GM12878 (cell line): Measurements from ENCODE around the gene TPCN2. TPM values are rescaled to one million over a fixed set of nuclear protein-coding genes. Genes with fewer than 3 reads are reported as not detected.

Experiments used
- ATAC-seq: fragments of 200-7000 bp; cut with Tn5 transposase; 3 replicates; pipeline ENCODE4 v1.9.1; 2020; ENCODE audit warnings: mild to moderate bottlenecking, moderate library complexity
- BruUV-seq: library from RNA; stranded (reverse); fragments of 400-500 nt; replicated peaks from 2 replicates; lab custom pipeline; 2021; lab: Mats Ljungman, UMichigan
- CTCF ChIA-PET: fragments of 300-600 bp; sonication (Branson Sonifier 250); formaldehyde crosslinking; extraction: SDS; loops from one replicate; lab custom pipeline; 2021; ENCODE audit warnings: inconsistent platforms; lab: Yijun Ruan, JAX
- POLR2A ChIA-PET: fragments of 350-600 bp; formaldehyde crosslinking; extraction: SDS; loops from one replicate; lab custom pipeline; 2021; ENCODE audit warnings: inconsistent platforms; lab: Charles Lee
- RAD21 ChIA-PET: fragments of 300-600 bp; sonication (Branson Sonifier 250); formaldehyde crosslinking; loops from one replicate; lab custom pipeline; 2023; ENCODE audit warnings: antibody characterized with exemption; ENCODE audit not compliant: unreplicated experiment; lab: Charles Lee
- SMC1A ChIA-PET: fragments of 300-600 bp; sonication (Branson Sonifier 250); formaldehyde crosslinking; loops from one replicate; lab custom pipeline; 2023; ENCODE audit not compliant: unreplicated experiment, uncharacterized antibody; lab: Charles Lee
- DNase-seq: peaks from one replicate; pipeline ENCODE4 v3.0.0-alpha.2; 2011; ENCODE audit warnings: low read depth, low spot score
- FAIRE-seq: peaks from 3 replicates; lab custom pipeline; 2011; peaks lifted over from hg19 to GRCh38; lab: Jason Lieb, UNC
- H2AFZ ChIP-seq: 2 replicates; pipeline ENCODE4 v1.6.0; 2011; ENCODE audit warnings: low read depth, low read length, control low read depth; ENCODE audit not compliant: control insufficient read depth
- H3K27ac ChIP-seq: 2 replicates; pipeline ENCODE4 v1.5.1; 2011; ENCODE audit warnings: control low read depth; ENCODE audit not compliant: control insufficient read depth, insufficient read depth
- H3K27me3 ChIP-seq, 2 experiments: replicated peaks in 1 of 2; 2 replicates each; pipeline versions ENCODE4 v1.6.0 to v1.6.1; 2011; ENCODE audit warnings: low read length in 1 of 2; ENCODE audit not compliant: control insufficient read depth in 2 of 2, insufficient read depth in 2 of 2
- H3K36me3 ChIP-seq, 2 experiments: 2 replicates each; pipeline ENCODE4 v1.5.1; 2011; ENCODE audit warnings: low read length in 1 of 2; ENCODE audit not compliant: control insufficient read depth in 2 of 2, insufficient read depth in 2 of 2
- H3K4me1 ChIP-seq: 2 replicates; pipeline ENCODE4 v1.6.1; 2011; ENCODE audit warnings: mild to moderate bottlenecking, low read length, moderate library complexity, mixed read lengths; ENCODE audit not compliant: control insufficient read depth, insufficient read depth
- H3K4me2 ChIP-seq: 2 replicates; pipeline ENCODE4 v1.6.0; 2011; ENCODE audit warnings: control low read depth; ENCODE audit not compliant: control insufficient read depth, insufficient read depth
- H3K4me3 ChIP-seq: fragments of 200-600 bp; sonication (generic); 2 replicates; pipeline ENCODE4 v1.5.1; 2016
- H3K79me2 ChIP-seq: 2 replicates; pipeline ENCODE4 v1.6.0; 2011; ENCODE audit warnings: low read length; ENCODE audit not compliant: control insufficient read depth, insufficient read depth
- H3K9ac ChIP-seq: 2 replicates; pipeline ENCODE4 v1.8.0; 2011; ENCODE audit warnings: low read length, control low read depth, mixed read lengths; ENCODE audit not compliant: control insufficient read depth, insufficient read depth
- H3K9me3 ChIP-seq: replicated peaks from 3 replicates; pipeline ENCODE4 v1.5.1; 2011; ENCODE audit warnings: mild to moderate bottlenecking, low read length; ENCODE audit not compliant: control insufficient read depth, insufficient read depth
- H4K20me1 ChIP-seq: 2 replicates; pipeline ENCODE4 v1.6.0; 2011; ENCODE audit not compliant: control insufficient read depth, insufficient read depth
- CHD2 ChIP-seq: IDR thresholded peaks from 2 replicates; pipeline ENCODE4 v1.6.1; 2011; ENCODE audit warnings: low read depth, low read length, improper control_type of control experiment, borderline replicate concordance
- RUNX3 ChIP-seq: IDR thresholded peaks from 2 replicates; pipeline ENCODE4 v1.6.1; 2012; ENCODE audit warnings: low read length, inconsistent platforms
- SPI1 ChIP-seq: IDR thresholded peaks from 2 replicates; pipeline ENCODE4 v1.6.1; 2011; ENCODE audit warnings: low read depth, mild to moderate bottlenecking, low read length, moderate library complexity, borderline replicate concordance; ENCODE audit not compliant: insufficient read depth
- SREBF1 ChIP-seq: IDR thresholded peaks from 2 replicates; pipeline ENCODE4 v1.6.1; 2012; ENCODE audit warnings: mild to moderate bottlenecking, low read length
- SUZ12 ChIP-seq: fragments of 200-600 bp; sonication (generic); IDR thresholded peaks from one replicate; pipeline ENCODE4 v1.6.1; 2018; ENCODE audit warnings: antibody characterized with exemption, mild to moderate bottlenecking; ENCODE audit not compliant: unreplicated experiment
- WGBS: methylation state at CpG from one replicate; pipeline ENCODE4 v1.1.6; 2016; ENCODE audit warnings: low lambda C conversion rate; ENCODE audit not compliant: insufficient replicate concordance, insufficient coverage; ENCODE audit errors: missing lambda C conversion rate; 5-methylcytosine and 5-hydroxymethylcytosine counted together
- in situ Hi-C: fragments of 300-500 bp; cut with MboI; formaldehyde crosslinking; loops from 9 replicates; pipeline ENCODE4 v1.14.3; 2018; ENCODE audit warnings: mixed read lengths
- intact Hi-C: fragments of 100-400 bp; cut with micrococcal nuclease; formaldehyde crosslinking; loops from one replicate; pipeline ENCODE4 v1.14.2; 2022; ENCODE audit not compliant: unreplicated experiment
- polyA plus RNA-seq, 11 experiments: library from polyadenylated mRNA; depleted of rRNA in 4 of 11; unstranded in 6 of 11; stranded (reverse) in 5 of 11; fragments of >200 nt; fragmentation: Nextera tagmentation in 4 of 11; fragmentation: Illumina TruSeq in 1 of 11; extraction: Ambion mirVana in 4 of 11; extraction: Trizol in 1 of 11; gene quantifications; 1 replicate in 1 of 11; 2 replicates in 10 of 11; pipeline versions ENCODE4 v1.2.1 to v1.2.3, GENCODE V29; 2011 to 2016; ENCODE audit warnings: inconsistent platforms in 2 of 11, missing spikeins in 2 of 11, low read depth in 1 of 11
- total RNA-seq, 4 experiments: library from RNA; depleted of rRNA in 3 of 4; stranded (reverse); fragments of >200 nt in 3 of 4; fragmentation: Illumina TruSeq in 1 of 4; extraction: Trizol in 1 of 4; gene quantifications; 2 replicates each; pipeline versions ENCODE4 v1.2.1 to v1.2.3, GENCODE V29; 2013 to 2021

The TPCN2 gene
- total and polyA plus RNA-seq, 10 of the 15 experiments (the other 5 are each of a cell fraction or from before 2014, with no cell fraction given) = 1.7 to 18.4 (median 8.4) TPM

- no peaks in the 10 kb centered on the region for H3K79me2 ChIP-seq
- no peaks in the 10 kb centered on the region for H4K20me1 ChIP-seq
- ChIA-PET SMC1A (no interaction called here), CTCF (interaction anchor here (0.6 to 1.5 kb wide), 7 partner anchors 10 to 506 kb away, joined by 3 to 6 read pairs (median 3); partner anchors contain the start of gene TPCN2)
- DNase-seq = no peak
- FAIRE-seq = no peak
- BruUV-seq = no TSS peak
- peaks cover 2 to 5% of the 10 kb centered on the region in 2 experiments; a peak in 3 of 4 replicates for H3K36me3 ChIP-seq
- TF ChIP-seq RUNX3 (peak; percentile 29; the same call in 1 of the 2 replicates), CHD2 (no peak)
- TF ChIP-seq, all 136 proteins: peak for 1
- intact Hi-C loops = loop anchor here (2.0 to 5.0 kb wide), 2 partner anchors 142 to 456 kb away; no protein-coding TSS in a partner anchor
- ChIA-PET RAD21 (no interaction called here), POLR2A (no interaction called here)
- Histone ChIP-seq H3K4me2 (no peak overlapping the region), H3K4me3 (no peak overlapping the region), H3K4me1 (no peaks in the 10 kb centered on the region), H3K9me3 (no peaks in the 10 kb centered on the region; the same call in 2 of the 3 replicates), H3K27ac (no peak overlapping the region), H2AFZ (no peak overlapping the region), H3K27me3 (no peaks in the 10 kb centered on the region), H3K9ac (no peak overlapping the region)
- WGBS = 56% methylated on average over 15 of the region's 15 CpGs
- in situ Hi-C loops = loop anchor here (10.0 kb wide), 1 partner anchor 454 kb away; no protein-coding TSS in a partner anchor
- no peak for ATAC-seq
Measured at GRCh38 chr11:69089258-69089657, 40.5 kb downstream of the TPCN2 start.

- no peaks in the 10 kb centered on the region for H3K4me1 ChIP-seq
- intact Hi-C loops = no loop called here
- no TSS peak for BruUV-seq
- ATAC-seq (no peak), FAIRE-seq (no peak), DNase-seq (no peak)
- TF ChIP-seq SREBF1 (no peak), SPI1 (no peak), SUZ12 (no peak)
- SMC1A ChIA-PET = no interaction called here
- H3K9me3 ChIP-seq = no peaks in the 10 kb centered on the region; the same call in 2 of the 3 replicates
- H3K36me3 ChIP-seq = peaks cover 2 to 5% of the 10 kb centered on the region in 2 experiments; a peak in 3 of 4 replicates
- no peak overlapping the region for H3K4me3 ChIP-seq
- no peaks in the 10 kb centered on the region for H4K20me1 ChIP-seq
- 73% methylated on average over 6 of the region's 6 CpGs for WGBS
- no peaks in the 10 kb centered on the region for H3K79me2 ChIP-seq
- H3K27me3 ChIP-seq = no peaks in the 10 kb centered on the region
- CTCF ChIA-PET = no interaction called here
- in situ Hi-C loops = no loop called here
- RAD21 ChIA-PET = no interaction called here
- H3K4me2 ChIP-seq = no peak overlapping the region
- no peak overlapping the region for H3K9ac ChIP-seq
- POLR2A ChIA-PET = no interaction called here
- H3K27ac ChIP-seq = no peak overlapping the region
- H2AFZ ChIP-seq = no peak overlapping the region
Measured at GRCh38 chr11:69091638-69092165, 43.0 kb downstream of the TPCN2 start.
